ENCODE results near the gene ZNF155. TPM values are rescaled to one million over a fixed set of nuclear protein-coding genes. Genes with fewer than 3 reads are reported as not detected.

The ZNF155 gene
- polyA plus RNA-seq, 2 of the 4 experiments (the other 2 are of a cell fraction): 3.9 to 6.6 TPM

GRCh38 chr19:44019498-44019897 lies 35.5 kb downstream of the ZNF155 start:
- POLR2A ChIA-PET: no interaction called here

DNA sequence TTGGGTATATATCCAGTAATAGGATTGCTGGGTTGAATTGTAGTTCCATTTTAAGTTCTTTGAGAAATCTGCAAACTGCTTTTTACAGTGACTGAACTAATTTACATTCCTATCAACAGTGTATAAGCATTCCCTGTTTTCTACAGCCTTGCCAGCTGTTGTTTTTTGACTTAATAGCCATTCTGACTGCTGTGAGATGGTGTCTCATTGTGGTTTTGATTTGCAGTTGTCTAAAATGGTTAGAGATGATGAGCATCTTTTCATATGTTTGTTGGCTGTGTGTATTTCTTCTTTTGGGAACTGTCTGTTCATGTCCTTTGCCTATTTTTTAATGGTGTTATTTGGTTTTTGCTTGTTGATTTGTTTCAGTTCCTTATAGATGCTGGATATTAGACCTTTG lies 37.2 kb downstream of the ZNF155 start:
- Histone ChIP-seq H3K4me2 (no peak overlapping the region), H3K4me1 (no peaks in the 10 kb centered on the region), H3K27ac (no peak overlapping the region), H3K9me3 (peaks cover 51% of the 10 kb centered on the region), H3K4me3 (no peak overlapping the region)
- FAIRE-seq (peak; percentile 51), ATAC-seq (no peak), DNase-seq (ENCODE audit: low read depth in 1 of 2, low spot score in 1 of 2) (no peak)
- TF ChIP-seq SREBF2 (IDR thresholded peaks at IDR 0.05): no peak
- TF ChIP-seq RFX5 (IDR thresholded peaks at IDR 0.05): no peak
- TF ChIP-seq, protein P1, sequence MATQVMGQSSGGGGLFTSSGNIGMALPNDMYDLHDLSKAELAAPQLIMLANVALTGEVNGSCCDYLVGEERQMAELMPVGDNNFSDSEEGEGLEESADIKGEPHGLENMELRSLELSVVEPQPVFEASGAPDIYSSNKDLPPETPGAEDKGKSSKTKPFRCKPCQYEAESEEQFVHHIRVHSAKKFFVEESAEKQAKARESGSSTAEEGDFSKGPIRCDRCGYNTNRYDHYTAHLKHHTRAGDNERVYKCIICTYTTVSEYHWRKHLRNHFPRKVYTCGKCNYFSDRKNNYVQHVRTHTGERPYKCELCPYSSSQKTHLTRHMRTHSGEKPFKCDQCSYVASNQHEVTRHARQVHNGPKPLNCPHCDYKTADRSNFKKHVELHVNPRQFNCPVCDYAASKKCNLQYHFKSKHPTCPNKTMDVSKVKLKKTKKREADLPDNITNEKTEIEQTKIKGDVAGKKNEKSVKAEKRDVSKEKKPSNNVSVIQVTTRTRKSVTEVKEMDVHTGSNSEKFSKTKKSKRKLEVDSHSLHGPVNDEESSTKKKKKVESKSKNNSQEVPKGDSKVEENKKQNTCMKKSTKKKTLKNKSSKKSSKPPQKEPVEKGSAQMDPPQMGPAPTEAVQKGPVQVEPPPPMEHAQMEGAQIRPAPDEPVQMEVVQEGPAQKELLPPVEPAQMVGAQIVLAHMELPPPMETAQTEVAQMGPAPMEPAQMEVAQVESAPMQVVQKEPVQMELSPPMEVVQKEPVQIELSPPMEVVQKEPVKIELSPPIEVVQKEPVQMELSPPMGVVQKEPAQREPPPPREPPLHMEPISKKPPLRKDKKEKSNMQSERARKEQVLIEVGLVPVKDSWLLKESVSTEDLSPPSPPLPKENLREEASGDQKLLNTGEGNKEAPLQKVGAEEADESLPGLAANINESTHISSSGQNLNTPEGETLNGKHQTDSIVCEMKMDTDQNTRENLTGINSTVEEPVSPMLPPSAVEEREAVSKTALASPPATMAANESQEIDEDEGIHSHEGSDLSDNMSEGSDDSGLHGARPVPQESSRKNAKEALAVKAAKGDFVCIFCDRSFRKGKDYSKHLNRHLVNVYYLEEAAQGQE (IDR thresholded peaks at IDR 0.05): no peak
- TF ChIP-seq HOXB5 (CRISPR knock-in tag; IDR thresholded peaks at IDR 0.05): no peak
- TF ChIP-seq MAZ (IDR thresholded peaks at IDR 0.05; ENCODE audit: borderline replicate concordance, low read depth, low read length): no peak
- TF ChIP-seq POLR2AphosphoS2 (conservative IDR thresholded peaks at IDR 0.05; ENCODE audit: low read length): no peak
- TF ChIP-seq BHLHE40 (IDR thresholded peaks at IDR 0.05; ENCODE audit: low read depth, low read length): no peak
- no peak for TF ChIP-seq MAFK (IDR thresholded peaks at IDR 0.05; ENCODE audit: partially characterized antibody)
- TF ChIP-seq KDM1A (IDR thresholded peaks at IDR 0.05; ENCODE audit: low read depth): no peak
- TF ChIP-seq, protein P2, sequence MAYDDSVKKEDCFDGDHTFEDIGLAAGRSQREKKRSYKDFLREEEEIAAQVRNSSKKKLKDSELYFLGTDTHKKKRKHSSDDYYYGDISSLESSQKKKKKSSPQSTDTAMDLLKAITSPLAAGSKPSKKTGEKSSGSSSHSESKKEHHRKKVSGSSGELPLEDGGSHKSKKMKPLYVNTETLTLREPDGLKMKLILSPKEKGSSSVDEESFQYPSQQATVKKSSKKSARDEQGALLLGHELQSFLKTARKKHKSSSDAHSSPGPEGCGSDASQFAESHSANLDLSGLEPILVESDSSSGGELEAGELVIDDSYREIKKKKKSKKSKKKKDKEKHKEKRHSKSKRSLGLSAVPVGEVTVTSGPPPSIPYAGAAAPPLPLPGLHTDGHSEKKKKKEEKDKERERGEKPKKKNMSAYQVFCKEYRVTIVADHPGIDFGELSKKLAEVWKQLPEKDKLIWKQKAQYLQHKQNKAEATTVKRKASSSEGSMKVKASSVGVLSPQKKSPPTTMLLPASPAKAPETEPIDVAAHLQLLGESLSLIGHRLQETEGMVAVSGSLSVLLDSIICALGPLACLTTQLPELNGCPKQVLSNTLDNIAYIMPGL (CRISPR knock-in tag; IDR thresholded peaks at IDR 0.05; ENCODE audit: borderline replicate concordance): no peak
- no peak for TF ChIP-seq NR3C1 (IDR thresholded peaks at IDR 0.05)
- no peak for TF ChIP-seq RAD21 (conservative IDR thresholded peaks at IDR 0.05 in 1 of 2, IDR thresholded peaks at IDR 0.05 in 1 of 2)
- TF ChIP-seq HES2 (IDR thresholded peaks at IDR 0.05): no peak
- TF ChIP-seq CEBPB (IDR thresholded peaks at IDR 0.05): no peak
- no peak for TF ChIP-seq ESRRA (IDR thresholded peaks at IDR 0.05; ENCODE audit: borderline replicate concordance, low read length)
- no peak for TF ChIP-seq JUNB (IDR thresholded peaks at IDR 0.05)
- no peak for TF ChIP-seq BCL3 (IDR thresholded peaks at IDR 0.05)
- CTCF ChIA-PET: no interaction called here
- POLR2A ChIA-PET: no interaction called here

More at GRCh38 chr19:44019498-44019897, 35.5 kb downstream of the ZNF155 start:
- FAIRE-seq: peak; percentile 43
- no peak overlapping the region for H3K4me3 ChIP-seq
- CTCF ChIA-PET: no interaction called here
- TF ChIP-seq HES2 (IDR thresholded peaks at IDR 0.05): no peak
- TF ChIP-seq MAFK (IDR thresholded peaks at IDR 0.05; ENCODE audit: partially characterized antibody): peak; percentile 52
- TF ChIP-seq HDAC2 (IDR thresholded peaks at IDR 0.05): no peak
- TF ChIP-seq FOSL2 (IDR thresholded peaks at IDR 0.05): no peak
- no peak for TF ChIP-seq FOSL2 (CRISPR knock-in tag; IDR thresholded peaks at IDR 0.05)
- TF ChIP-seq POLR2A (IDR thresholded peaks at IDR 0.05; ENCODE audit: low read length): no peak
- no peak for TF ChIP-seq JUN (IDR thresholded peaks at IDR 0.05)
- TF ChIP-seq, protein P3, sequence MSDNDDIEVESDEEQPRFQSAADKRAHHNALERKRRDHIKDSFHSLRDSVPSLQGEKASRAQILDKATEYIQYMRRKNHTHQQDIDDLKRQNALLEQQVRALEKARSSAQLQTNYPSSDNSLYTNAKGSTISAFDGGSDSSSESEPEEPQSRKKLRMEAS (IDR thresholded peaks at IDR 0.05): no peak
- no peak for ATAC-seq
- H3K4me1 ChIP-seq: no peaks in the 10 kb centered on the region
- H3K27ac ChIP-seq: no peak overlapping the region
- H3K4me2 ChIP-seq: no peak overlapping the region
- 3% methylated on average over 2 of the region's 2 CpGs for WGBS (ENCODE audit: missing lambda C conversion rate)
- H3K9me3 ChIP-seq: peaks cover 62% of the 10 kb centered on the region
- no peak for DNase-seq (ENCODE audit: low read depth in 1 of 2, low spot score in 1 of 2)

Data from A549 (cell line).